Measurements from ENCODE around the gene MIPOL1.
"Not testable (repeated sequence)": the region's sequence is repeated elsewhere in the genome, so short reads cannot be mapped to it uniquely, and the experiment has no call there.

GRCh38 chr14:37180886-37181285, 16.9 kb upstream of the MIPOL1 start:
- not testable (repeated sequence) for TF ChIP-seq POLR2A (IDR thresholded peaks at IDR 0.05; ENCODE audit: extremely low read depth, insufficient read length); CTCF (IDR thresholded peaks at IDR 0.05; ENCODE audit: low read depth, low read length); MAX (IDR thresholded peaks at IDR 0.05; ENCODE audit: low read depth, low read length); MYC (IDR thresholded peaks at IDR 0.05; ENCODE audit: low read depth, low read length)
